Heart right ventricle (tissue), 16 donors: ENCODE results near the gene NELL2. TPM values are rescaled to one million over a fixed set of nuclear protein-coding genes. Genes with fewer than 3 reads are reported as not detected.

Experiments used
- ATAC-seq, 8 donors: fragments of 200-7000 bp; cut with Tn5 transposase; one replicate each; pipeline ENCODE4 v1.9.1; 2020; ENCODE audit warnings: mild to moderate bottlenecking in 8 of 8, moderate library complexity in 8 of 8, moderate number of reproducible peaks in 1 of 8
- DNase-seq, 2 donors: peaks; one replicate each; pipeline ENCODE4 v3.0.0-alpha.2; 2020
- H3K27ac ChIP-seq, 10 donors: fragments of 200-600 bp; sonication (generic) in 2 of 10; one replicate each; pipeline versions ENCODE4 v1.5.0 to v1.8.0; 2020 to 2022; ENCODE audit warnings: mild to moderate bottlenecking in 3 of 10
- H3K27me3 ChIP-seq, 7 donors: fragments of 200-600 bp; one replicate each; pipeline ENCODE4 v1.8.0; 2021 to 2022; ENCODE audit warnings: mild to moderate bottlenecking in 2 of 7
- H3K36me3 ChIP-seq, 9 donors: fragments of 200-600 bp; sonication (generic) in 1 of 9; one replicate each; pipeline versions ENCODE4 v1.5.0 to v1.8.0; 2020 to 2022; ENCODE audit warnings: mild to moderate bottlenecking in 2 of 9
- H3K4me1 ChIP-seq, 9 donors: fragments of 200-600 bp; sonication (generic) in 1 of 9; one replicate each; pipeline versions ENCODE4 v1.5.0 to v1.8.0; 2020 to 2022; ENCODE audit warnings: mild to moderate bottlenecking in 4 of 9
- H3K4me3 ChIP-seq, 10 donors: fragments of 200-600 bp; sonication (generic) in 2 of 10; one replicate each; pipeline versions ENCODE4 v1.5.0 to v1.8.0; 2020 to 2022; ENCODE audit warnings: mild to moderate bottlenecking in 7 of 10, moderate library complexity in 2 of 10
- H3K9me3 ChIP-seq, 11 donors: fragments of 200-600 bp in 10 of 11; sonication (generic) in 2 of 11; one replicate each; pipeline versions ENCODE4 v1.5.0 to v1.8.0; 2013 to 2022; ENCODE audit warnings: mild to moderate bottlenecking in 2 of 11, control low read depth in 1 of 11, moderate library complexity in 1 of 11
- WGBS, 2 donors: extraction: QIAGEN DNeasy Blood & Tissue Kit; methylation state at CpG; one replicate each; pipeline ENCODE4 v1.1.7; 2013; ENCODE audit warnings: inconsistent platforms in 1 of 2; 5-methylcytosine and 5-hydroxymethylcytosine counted together
- intact Hi-C, 10 donors: fragments of 100-400 bp; cut with DNase I; formaldehyde crosslinking; loops; one replicate each; pipeline versions ENCODE4 v1.11.1 to v1.14.2; 2022
- polyA plus RNA-seq, 2 donors: library from polyadenylated mRNA; stranded (reverse); fragments of 200-250 nt; gene quantifications; one replicate each; pipeline ENCODE4 v1.2.3, GENCODE V29; 2013
- total RNA-seq, 10 donors: library from RNA; stranded (reverse); fragmentation: NEBNext Ultra II Directional in 3 of 10; extraction: Animal tissue kit (Norgen Biotek cat#: 25700) in 3 of 10; gene quantifications; one replicate each; pipeline versions ENCODE4 v1.2.1 to v1.2.4, GENCODE V29; 2021 to 2023
- TF ChIP-seq, protein P1 (sequence below), 9 donors: fragments of 200-600 bp; sonication (generic) in 2 of 9; IDR thresholded peaks; one replicate each; pipeline versions ENCODE4 v1.5.0 to v1.8.0; 2021 to 2022; ENCODE audit warnings: antibody characterized with exemption in 9 of 9, mild to moderate bottlenecking in 5 of 9, moderate library complexity in 1 of 9
- donor health status: Arrhythmogenic right ventricular cardiomyopathy.
- donor health status: ischemic (EF 13 %, LVEDD 7.1; RV severe dilation, severe dysfunction).
- donor health status: healthy with polysubstance abuse.
- donor health status: DM: no; HTN: yes; CAD: no.
- donor health status: DM: no; HTN: no; CAD: no.
- donor health status: ischemic (EF 25% LVEDD 6.9; RV normal size, moderate dysfunction).
- donor health status: ischemic (EF 25% LVEDD 5.7; RV mildly dilated, moderate dysfunction).
- donor health status: healthy.
- donor health status: DM: yes; HTN: yes; CAD: no.
- donor health status: Ischemic cardiomyopathy.
- donor health status: ischemic (EF 35%, LVEDD 5.7; RV mildly dilated, moderate dysfunction).
- donor health status: nonischemic (EF 11% LVEDD 7.7; RV severe dilation, severe dysfunction).
- donor health status: DM: yes; HTN: yes; CAD: no.
- donor health status: PGD.
- donor health status: ischemic (EF 29% LVEDD 5.4; RV normal size, mild dysfunction).
- donor health status: nonischemic (EF 23%, LVEDD 6.1; RV moderate dilation, normal function).

The NELL2 gene
- total and polyA plus RNA-seq, 12 donors, result 0.06 to 2.8 (median 0.46) TPM; not detected in 3

DNA sequence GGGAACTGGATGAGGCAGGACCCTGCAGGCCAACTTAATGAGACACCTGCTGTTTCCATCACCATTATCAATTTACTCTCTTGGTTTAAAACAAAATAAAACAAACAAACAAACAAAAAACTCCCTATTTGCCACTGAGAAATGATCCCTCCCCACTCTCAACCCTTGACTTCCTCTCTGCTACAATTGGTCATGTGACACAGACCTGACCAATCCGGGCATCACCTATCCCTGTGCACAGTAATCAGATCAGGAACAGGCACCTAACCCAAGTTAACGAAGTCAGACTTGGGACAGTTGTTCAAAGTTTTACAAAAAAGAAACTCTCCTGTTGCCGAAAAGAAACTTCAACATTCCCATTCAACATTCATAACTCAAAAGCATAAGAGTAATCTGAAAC, 58.4 kb downstream of the NELL2 start:
- DNase-seq, result no peak
- intact Hi-C loops, result no loop called here
- H3K36me3 ChIP-seq, result no peaks in the 10 kb centered on the region
- no peaks in the 10 kb centered on the region for H3K9me3 ChIP-seq
- TF ChIP-seq, protein P1, sequence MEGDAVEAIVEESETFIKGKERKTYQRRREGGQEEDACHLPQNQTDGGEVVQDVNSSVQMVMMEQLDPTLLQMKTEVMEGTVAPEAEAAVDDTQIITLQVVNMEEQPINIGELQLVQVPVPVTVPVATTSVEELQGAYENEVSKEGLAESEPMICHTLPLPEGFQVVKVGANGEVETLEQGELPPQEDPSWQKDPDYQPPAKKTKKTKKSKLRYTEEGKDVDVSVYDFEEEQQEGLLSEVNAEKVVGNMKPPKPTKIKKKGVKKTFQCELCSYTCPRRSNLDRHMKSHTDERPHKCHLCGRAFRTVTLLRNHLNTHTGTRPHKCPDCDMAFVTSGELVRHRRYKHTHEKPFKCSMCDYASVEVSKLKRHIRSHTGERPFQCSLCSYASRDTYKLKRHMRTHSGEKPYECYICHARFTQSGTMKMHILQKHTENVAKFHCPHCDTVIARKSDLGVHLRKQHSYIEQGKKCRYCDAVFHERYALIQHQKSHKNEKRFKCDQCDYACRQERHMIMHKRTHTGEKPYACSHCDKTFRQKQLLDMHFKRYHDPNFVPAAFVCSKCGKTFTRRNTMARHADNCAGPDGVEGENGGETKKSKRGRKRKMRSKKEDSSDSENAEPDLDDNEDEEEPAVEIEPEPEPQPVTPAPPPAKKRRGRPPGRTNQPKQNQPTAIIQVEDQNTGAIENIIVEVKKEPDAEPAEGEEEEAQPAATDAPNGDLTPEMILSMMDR (IDR thresholded peaks at IDR 0.05), result no peak
- no peaks in the 10 kb centered on the region for H3K27me3 ChIP-seq
- WGBS, 2 donors, result 84 to 88% methylated on average over 3 of the region's 3 CpGs
- no peak overlapping the region for H3K27ac ChIP-seq
- no peak overlapping the region for H3K4me3 ChIP-seq
- H3K4me1 ChIP-seq, result no peaks in the 10 kb centered on the region
- ATAC-seq, result no peak

DNA sequence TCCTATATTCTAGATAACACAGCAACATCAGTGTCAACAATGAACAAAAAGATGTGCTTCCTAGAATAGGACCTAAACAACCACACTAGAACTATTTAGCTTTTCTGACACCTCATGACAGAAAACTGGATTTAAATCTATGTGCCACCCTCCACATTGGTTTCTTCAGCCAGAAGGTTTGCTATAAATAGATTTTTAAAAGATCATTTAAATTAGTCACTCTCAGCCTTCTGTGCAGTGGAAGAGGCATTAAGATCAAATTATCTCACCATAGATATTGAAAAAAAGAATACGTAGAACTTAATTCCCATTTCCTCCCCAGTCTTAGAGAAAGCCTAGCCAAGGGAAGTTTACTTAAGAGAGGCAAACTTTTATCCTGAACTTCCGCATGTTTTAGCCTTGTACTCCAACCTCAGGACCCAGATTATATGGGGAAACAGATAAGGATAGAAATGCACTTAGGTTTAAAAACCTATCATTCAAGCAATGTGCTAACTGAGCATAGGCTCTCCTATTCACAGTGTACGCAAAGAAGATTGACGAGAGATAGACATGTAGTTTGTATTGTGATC, 59.6 kb downstream of the NELL2 start:
- Histone ChIP-seq H3K9me3 (no peaks in the 10 kb centered on the region), H3K27me3 (no peaks in the 10 kb centered on the region), H3K27ac (no peak overlapping the region), H3K4me3 (no peak overlapping the region), H3K36me3 (no peaks in the 10 kb centered on the region), H3K4me1 (no peaks in the 10 kb centered on the region)
- WGBS, 2 donors, result 55 to 68% methylated on average over 4 of the region's 4 CpGs
- intact Hi-C loops, result no loop called here
- DNase-seq (no peak), ATAC-seq (no peak)
- TF ChIP-seq, protein P1 (IDR thresholded peaks at IDR 0.05), result no peak

DNA sequence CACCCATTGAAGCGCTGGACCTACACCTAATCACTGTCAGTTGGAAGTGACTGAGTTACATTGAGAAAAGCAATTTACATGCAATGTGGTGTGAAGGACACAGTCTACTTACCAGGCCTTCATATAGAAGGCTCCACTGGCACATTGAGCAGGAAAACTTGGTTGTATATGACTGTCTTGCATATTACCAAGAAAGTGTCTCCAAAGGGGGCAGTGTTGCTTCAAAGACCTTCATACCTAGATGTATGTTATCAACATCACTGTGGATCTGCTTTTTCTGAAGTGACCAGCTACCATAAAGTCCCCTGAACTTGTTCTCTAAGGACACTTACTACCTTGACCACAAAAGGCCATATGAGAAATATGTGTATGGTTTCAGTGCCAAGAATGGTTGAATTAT, 64.1 kb downstream of the NELL2 start:
- WGBS, 2 donors, result 91 to 96% methylated on average over 1 of the region's 1 CpG
- Histone ChIP-seq H3K36me3 (no peaks in the 10 kb centered on the region), H3K27me3 (no peaks in the 10 kb centered on the region), H3K4me3 (no peak overlapping the region), H3K27ac (no peak overlapping the region), H3K4me1 (no peaks in the 10 kb centered on the region), H3K9me3 (no peaks in the 10 kb centered on the region)
- ATAC-seq, result no peak
- DNase-seq, result no peak
- TF ChIP-seq, protein P1 (IDR thresholded peaks at IDR 0.05), result no peak
- intact Hi-C loops, result no loop called here

DNA sequence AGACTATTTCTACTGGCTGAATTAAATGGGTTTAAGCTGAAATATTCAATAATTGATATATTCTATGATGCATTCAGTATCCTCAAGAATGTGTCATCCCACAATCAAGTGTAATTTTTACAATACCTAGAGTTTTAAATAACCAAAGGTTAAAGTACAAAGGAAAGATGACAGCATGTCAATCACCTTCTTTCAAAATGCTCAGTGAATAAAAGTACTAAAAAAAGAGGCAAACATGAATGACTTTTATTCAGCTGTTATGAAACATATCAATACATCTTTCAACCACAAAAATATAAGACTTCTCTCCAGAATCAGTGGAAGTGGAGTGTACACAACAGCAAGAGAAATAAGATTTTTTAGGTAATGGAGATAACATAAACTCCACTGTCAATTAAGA, 72.0 kb downstream of the NELL2 start:
- no peaks in the 10 kb centered on the region for H3K27me3 ChIP-seq
- no peaks in the 10 kb centered on the region for H3K4me1 ChIP-seq
- no peak overlapping the region for H3K27ac ChIP-seq
- H3K4me3 ChIP-seq, result no peak overlapping the region
- H3K9me3 ChIP-seq, result no peaks in the 10 kb centered on the region
- no peaks in the 10 kb centered on the region for H3K36me3 ChIP-seq
- intact Hi-C loops, result no loop called here
- DNase-seq, result no peak
- TF ChIP-seq, protein P1 (IDR thresholded peaks at IDR 0.05), result no peak
- ATAC-seq, result no peak
